ENCODE data around the gene KCNAB3.

DNA sequence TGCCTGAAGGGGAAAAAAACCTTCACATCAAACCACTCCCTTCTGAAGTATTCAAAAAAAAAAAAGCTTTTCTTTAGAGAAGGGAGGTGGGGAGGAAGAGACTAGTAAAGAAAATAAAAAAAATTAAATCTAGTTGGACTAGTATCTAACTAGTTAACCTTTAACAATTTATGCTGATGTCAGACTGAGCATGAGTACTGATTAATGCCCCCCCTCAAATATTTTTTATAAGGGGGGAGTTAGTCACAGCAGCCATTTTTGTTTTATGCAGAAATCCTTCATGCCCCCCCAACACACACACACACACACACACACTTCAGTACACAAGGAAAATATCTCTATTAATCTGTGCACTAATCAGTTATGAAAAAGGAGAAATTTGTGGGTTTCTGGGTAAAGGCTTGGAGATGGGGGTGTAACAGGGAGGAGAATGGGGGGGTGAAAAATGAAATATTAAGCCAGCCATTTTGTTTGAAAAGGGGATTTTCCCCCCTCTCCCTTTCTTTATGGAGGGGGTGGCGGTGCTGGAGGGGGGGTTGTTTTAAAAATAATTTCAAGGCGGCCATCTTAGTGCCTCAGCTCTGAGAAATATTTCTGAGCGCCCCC, 45.8 kb downstream of the KCNAB3 start:
- TF ChIP-seq CTCF (IDR thresholded peaks at IDR 0.05) (no peak), EP300 (IDR thresholded peaks at IDR 0.05) (no peak), POLR2A (IDR thresholded peaks at IDR 0.05) (no peak), POLR2AphosphoS5 (IDR thresholded peaks at IDR 0.05) (no peak)
